Vagina (tissue), 2 donors: Measurements from ENCODE around the gene DOCK4.

Source experiments
- POLR2A ChIP-seq, 2 donors: fragments of 450-650 bp; IDR thresholded peaks; one replicate each; pipeline ENCODE4 v1.6.1; 2017; ENCODE audit warnings: antibody characterized with exemption in 2 of 2, mild to moderate bottlenecking in 2 of 2, moderate library complexity in 2 of 2
- TF ChIP-seq, protein P1 (sequence below), 3 experiments: fragments of 450-650 bp in 2 of 3; fragments of 200-600 bp in 1 of 3; sonication (generic) in 1 of 3; IDR thresholded peaks; one replicate each; pipeline ENCODE4 v1.5.1; 2017 to 2019; ENCODE audit warnings: antibody characterized with exemption in 3 of 3, mild to moderate bottlenecking in 2 of 3, moderate library complexity in 2 of 3

DNA sequence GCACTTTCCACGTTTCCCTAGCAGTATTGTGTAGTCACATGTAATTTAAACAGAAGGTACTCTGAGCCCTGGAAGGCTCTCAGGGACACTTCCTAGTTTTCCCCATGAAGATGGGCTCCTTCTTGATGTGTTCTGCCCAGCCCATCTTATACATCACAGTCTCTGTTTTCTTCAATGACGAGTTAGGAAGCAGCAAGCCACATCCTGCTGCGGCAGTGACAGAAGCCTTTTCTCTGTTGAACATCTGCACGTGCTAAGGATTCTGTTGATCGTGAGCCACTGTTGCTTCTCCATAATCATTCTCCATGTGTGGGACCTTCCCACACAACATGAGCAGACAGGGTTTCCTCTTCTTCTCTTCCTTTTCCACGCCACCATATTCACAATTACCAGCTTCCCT is 346.0 kb downstream of the DOCK4 start:
- TF ChIP-seq, protein P1, sequence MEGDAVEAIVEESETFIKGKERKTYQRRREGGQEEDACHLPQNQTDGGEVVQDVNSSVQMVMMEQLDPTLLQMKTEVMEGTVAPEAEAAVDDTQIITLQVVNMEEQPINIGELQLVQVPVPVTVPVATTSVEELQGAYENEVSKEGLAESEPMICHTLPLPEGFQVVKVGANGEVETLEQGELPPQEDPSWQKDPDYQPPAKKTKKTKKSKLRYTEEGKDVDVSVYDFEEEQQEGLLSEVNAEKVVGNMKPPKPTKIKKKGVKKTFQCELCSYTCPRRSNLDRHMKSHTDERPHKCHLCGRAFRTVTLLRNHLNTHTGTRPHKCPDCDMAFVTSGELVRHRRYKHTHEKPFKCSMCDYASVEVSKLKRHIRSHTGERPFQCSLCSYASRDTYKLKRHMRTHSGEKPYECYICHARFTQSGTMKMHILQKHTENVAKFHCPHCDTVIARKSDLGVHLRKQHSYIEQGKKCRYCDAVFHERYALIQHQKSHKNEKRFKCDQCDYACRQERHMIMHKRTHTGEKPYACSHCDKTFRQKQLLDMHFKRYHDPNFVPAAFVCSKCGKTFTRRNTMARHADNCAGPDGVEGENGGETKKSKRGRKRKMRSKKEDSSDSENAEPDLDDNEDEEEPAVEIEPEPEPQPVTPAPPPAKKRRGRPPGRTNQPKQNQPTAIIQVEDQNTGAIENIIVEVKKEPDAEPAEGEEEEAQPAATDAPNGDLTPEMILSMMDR (IDR thresholded peaks at IDR 0.05) = no peak
- no peak for TF ChIP-seq POLR2A (IDR thresholded peaks at IDR 0.05)
